K562 (cell line): Measurements from ENCODE around the gene BCL2L1. TPM values are rescaled to one million over a fixed set of nuclear protein-coding genes. Genes with fewer than 3 reads are reported as not detected.

ENCODE experiments used
- CBX3 ChIP-seq, 2 experiments: IDR thresholded peaks; 1 replicate in 1 of 2; 2 replicates in 1 of 2; pipeline ENCODE4 v1.6.1; 2012; ENCODE audit warnings: inconsistent platforms in 2 of 2, low read length in 2 of 2, borderline replicate concordance in 1 of 2, control low read depth in 1 of 2
- CTBP1 ChIP-seq: fragments of 450-650 bp; IDR thresholded peaks from 2 replicates; pipeline ENCODE4 v1.6.1; 2016; ENCODE audit warnings: borderline replicate concordance
- FOSL1 ChIP-seq: fragments of 200-800 bp; sonication (Bioruptor generic); conservative IDR thresholded peaks from 2 replicates; pipeline ENCODE4 v1.6.1; 2016; ENCODE audit warnings: missing genetic modification characterization, missing compliant biosample characterization
- GATAD2A ChIP-seq: fragments of 450-650 bp; IDR thresholded peaks from 2 replicates; pipeline ENCODE4 v1.6.1; 2017
- MEIS2 ChIP-seq: fragments of 450-650 bp; IDR thresholded peaks from 2 replicates; pipeline ENCODE4 v1.6.1; 2014; ENCODE audit warnings: mild to moderate bottlenecking; ENCODE audit not compliant: partially characterized antibody
- NCOA2 ChIP-seq, 2 experiments: fragments of 450-650 bp; IDR thresholded peaks; 2 replicates each; pipeline ENCODE4 v1.6.1; 2018; ENCODE audit warnings: mild to moderate bottlenecking in 2 of 2, moderate library complexity in 1 of 2; ENCODE audit not compliant: partially characterized antibody in 2 of 2
- NFE2 ChIP-seq: IDR thresholded peaks from 2 replicates; pipeline ENCODE4 v1.6.1; 2014; ENCODE audit warnings: antibody characterized with exemption, low read depth
- POLR2B ChIP-seq: fragments of 450-650 bp; IDR thresholded peaks from 2 replicates; pipeline ENCODE4 v1.6.1; 2018; ENCODE audit warnings: low read depth; ENCODE audit not compliant: partially characterized antibody
- PTRF ChIP-seq: fragments of 450-650 bp; IDR thresholded peaks from 2 replicates; pipeline ENCODE4 v1.6.1; 2016; ENCODE audit warnings: mild to moderate bottlenecking, missing genetic modification characterization, missing compliant biosample characterization
- RNF2 ChIP-seq: sonication (generic); IDR thresholded peaks from 2 replicates; pipeline ENCODE4 v1.6.1; 2016
- SAP30 ChIP-seq: fragments of 200-600 bp; sonication (generic); IDR thresholded peaks from 2 replicates; pipeline ENCODE4 v1.6.1; 2012; ENCODE audit warnings: borderline replicate concordance, low read depth, mild to moderate bottlenecking, moderate library complexity, low read length, control low read depth, inconsistent platforms; ENCODE audit not compliant: insufficient read depth, poor library complexity, severe bottlenecking
- SMAD4 ChIP-seq: fragments of 250-450 bp; sonication (Bioruptor Pico); conservative IDR thresholded peaks from 2 replicates; pipeline ENCODE4 v1.8.0; 2021; ENCODE audit warnings: inconsistent platforms, mild to moderate bottlenecking, moderate library complexity
- ZNF197 ChIP-seq: fragments of 200-800 bp; sonication (Bioruptor generic); IDR thresholded peaks from 2 replicates; pipeline ENCODE4 v1.6.1; 2016; ENCODE audit warnings: low read depth, missing genetic modification characterization, missing compliant biosample characterization
- ZNF324 ChIP-seq: fragments of 250-450 bp; sonication (Bioruptor Pico); IDR thresholded peaks from 2 replicates; pipeline ENCODE4 v1.4.0; 2020; ENCODE audit warnings: mild to moderate bottlenecking
- polyA plus RNA-seq, 8 experiments: library from polyadenylated mRNA; depleted of rRNA in 4 of 8; stranded (reverse) in 5 of 8; unstranded in 3 of 8; fragments of >200 nt; fragmentation: Nextera tagmentation in 2 of 8; fragmentation: Illumina TruSeq in 1 of 8; extraction: Ambion mirVana in 2 of 8; extraction: Trizol in 1 of 8; gene quantifications; 2 replicates each; pipeline versions ENCODE4 v1.2.1 to v1.2.3, GENCODE V29; 2011 to 2014; ENCODE audit warnings: inconsistent platforms in 1 of 8, missing spikeins in 1 of 8
- total RNA-seq, 7 experiments: library from RNA; depleted of rRNA in 6 of 7; stranded (reverse); fragments of >200 nt in 6 of 7; fragmentation: Illumina TruSeq in 2 of 7; extraction: Trizol in 2 of 7; gene quantifications; 2 replicates each; pipeline versions ENCODE4 v1.2.1 to v1.2.3, GENCODE V29; 2011 to 2021; ENCODE audit warnings: low replicate concordance in 1 of 7
- TF ChIP-seq, protein P1 (sequence below): fragments of 200-800 bp; sonication (Bioruptor generic); IDR thresholded peaks from 2 replicates; pipeline ENCODE4 v1.6.1; 2017; ENCODE audit warnings: missing genetic modification characterization, missing compliant biosample characterization
- TF ChIP-seq, protein P2 (sequence below): sonication (generic); formaldehyde crosslinking; IDR thresholded peaks from 2 replicates; pipeline ENCODE4 v1.8.0; 2023; ENCODE audit warnings: mild to moderate bottlenecking, missing genetic modification reagents
- TF ChIP-seq, protein P3 (sequence below), 2 experiments: fragments of 450-650 bp; IDR thresholded peaks; 2 replicates each; pipeline ENCODE4 v1.6.1; 2018; ENCODE audit warnings: mild to moderate bottlenecking in 2 of 2, low read depth in 1 of 2; ENCODE audit not compliant: partially characterized antibody in 2 of 2

BCL2L1 gene
- total and polyA plus RNA-seq, 9 of the 15 experiments (the other 6 are each of a cell fraction or from before 2014, with no cell fraction given), result 3.3 to 182 (median 120) TPM

DNA sequence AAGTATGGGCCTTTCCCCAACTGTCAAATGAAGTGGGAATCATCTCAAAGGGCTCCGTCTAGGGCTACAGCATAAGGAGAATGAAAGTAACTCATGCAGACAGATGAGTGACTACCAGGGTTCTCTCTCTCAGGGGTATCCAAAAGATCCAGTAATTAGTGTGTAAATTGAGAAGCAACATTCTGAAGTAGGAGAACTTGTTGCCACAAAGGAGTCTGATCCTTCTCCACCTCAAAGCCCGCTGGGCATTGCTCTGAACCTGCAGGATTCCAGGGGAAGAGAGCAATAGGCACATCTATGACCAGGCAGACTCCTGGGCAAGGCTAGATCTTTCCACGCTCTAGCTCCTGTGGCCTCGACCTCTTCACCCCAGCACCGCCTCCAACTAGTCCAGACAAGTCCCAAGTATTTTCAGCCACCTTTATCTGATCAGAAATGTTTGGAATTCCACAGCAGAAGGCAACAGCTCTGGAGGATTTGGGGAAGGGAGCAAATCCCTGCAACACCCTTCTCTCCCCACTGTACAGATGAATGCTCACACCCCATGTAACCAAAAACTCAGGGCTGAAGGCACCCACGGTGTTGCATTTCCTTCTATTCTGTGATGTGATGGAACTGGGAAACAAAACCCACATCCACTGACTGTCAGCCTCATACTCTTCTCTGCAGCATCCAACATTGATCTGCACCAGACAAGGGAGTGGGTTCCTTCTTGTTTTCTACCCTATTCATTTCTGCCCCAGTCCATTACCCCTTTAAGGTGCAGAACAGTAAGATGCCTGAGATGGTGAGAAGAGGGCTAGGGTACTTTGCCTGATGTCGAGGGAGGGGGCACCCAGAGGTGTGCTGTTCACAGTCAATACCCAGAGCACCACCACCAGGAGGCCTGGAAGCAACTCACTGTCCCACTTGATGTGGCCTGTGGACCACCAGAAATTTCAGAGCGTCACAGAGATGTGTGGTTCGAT lies 44.0 kb downstream of the BCL2L1 start (continued):
- TF ChIP-seq, protein P1, sequence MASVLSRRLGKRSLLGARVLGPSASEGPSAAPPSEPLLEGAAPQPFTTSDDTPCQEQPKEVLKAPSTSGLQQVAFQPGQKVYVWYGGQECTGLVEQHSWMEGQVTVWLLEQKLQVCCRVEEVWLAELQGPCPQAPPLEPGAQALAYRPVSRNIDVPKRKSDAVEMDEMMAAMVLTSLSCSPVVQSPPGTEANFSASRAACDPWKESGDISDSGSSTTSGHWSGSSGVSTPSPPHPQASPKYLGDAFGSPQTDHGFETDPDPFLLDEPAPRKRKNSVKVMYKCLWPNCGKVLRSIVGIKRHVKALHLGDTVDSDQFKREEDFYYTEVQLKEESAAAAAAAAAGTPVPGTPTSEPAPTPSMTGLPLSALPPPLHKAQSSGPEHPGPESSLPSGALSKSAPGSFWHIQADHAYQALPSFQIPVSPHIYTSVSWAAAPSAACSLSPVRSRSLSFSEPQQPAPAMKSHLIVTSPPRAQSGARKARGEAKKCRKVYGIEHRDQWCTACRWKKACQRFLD (CRISPR knock-in tag), result no peak
- TF ChIP-seq FOSL1 (tag) (no peak), RNF2 (no peak), ZNF324 (CRISPR knock-in tag) (no peak), SAP30 (no peak), CBX3 (IDR thresholded peaks at IDR 0.05; ENCODE audit: borderline replicate concordance in 1 of 2, low read length in 2 of 2) (no peak), NFE2 (no peak), PTRF (tag) (no peak), POLR2B (no peak), GATAD2A (no peak), CTBP1 (peak; percentile 30; the same call in 1 of the 2 replicates), SMAD4 (CRISPR knock-in tag) (0 out of 2 replicates have a peak, but pooled peaks have one; percentile 20), NCOA2 (IDR thresholded peaks at IDR 0.05; ENCODE audit: partially characterized antibody in 2 of 2) (no peak), MEIS2 (no peak), ZNF197 (no peak)
- TF ChIP-seq, protein P2, sequence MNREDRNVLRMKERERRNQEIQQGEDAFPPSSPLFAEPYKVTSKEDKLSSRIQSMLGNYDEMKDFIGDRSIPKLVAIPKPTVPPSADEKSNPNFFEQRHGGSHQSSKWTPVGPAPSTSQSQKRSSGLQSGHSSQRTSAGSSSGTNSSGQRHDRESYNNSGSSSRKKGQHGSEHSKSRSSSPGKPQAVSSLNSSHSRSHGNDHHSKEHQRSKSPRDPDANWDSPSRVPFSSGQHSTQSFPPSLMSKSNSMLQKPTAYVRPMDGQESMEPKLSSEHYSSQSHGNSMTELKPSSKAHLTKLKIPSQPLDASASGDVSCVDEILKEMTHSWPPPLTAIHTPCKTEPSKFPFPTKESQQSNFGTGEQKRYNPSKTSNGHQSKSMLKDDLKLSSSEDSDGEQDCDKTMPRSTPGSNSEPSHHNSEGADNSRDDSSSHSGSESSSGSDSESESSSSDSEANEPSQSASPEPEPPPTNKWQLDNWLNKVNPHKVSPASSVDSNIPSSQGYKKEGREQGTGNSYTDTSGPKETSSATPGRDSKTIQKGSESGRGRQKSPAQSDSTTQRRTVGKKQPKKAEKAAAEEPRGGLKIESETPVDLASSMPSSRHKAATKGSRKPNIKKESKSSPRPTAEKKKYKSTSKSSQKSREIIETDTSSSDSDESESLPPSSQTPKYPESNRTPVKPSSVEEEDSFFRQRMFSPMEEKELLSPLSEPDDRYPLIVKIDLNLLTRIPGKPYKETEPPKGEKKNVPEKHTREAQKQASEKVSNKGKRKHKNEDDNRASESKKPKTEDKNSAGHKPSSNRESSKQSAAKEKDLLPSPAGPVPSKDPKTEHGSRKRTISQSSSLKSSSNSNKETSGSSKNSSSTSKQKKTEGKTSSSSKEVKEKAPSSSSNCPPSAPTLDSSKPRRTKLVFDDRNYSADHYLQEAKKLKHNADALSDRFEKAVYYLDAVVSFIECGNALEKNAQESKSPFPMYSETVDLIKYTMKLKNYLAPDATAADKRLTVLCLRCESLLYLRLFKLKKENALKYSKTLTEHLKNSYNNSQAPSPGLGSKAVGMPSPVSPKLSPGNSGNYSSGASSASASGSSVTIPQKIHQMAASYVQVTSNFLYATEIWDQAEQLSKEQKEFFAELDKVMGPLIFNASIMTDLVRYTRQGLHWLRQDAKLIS (CRISPR knock-in tag), result no peak
- TF ChIP-seq, protein P3, sequence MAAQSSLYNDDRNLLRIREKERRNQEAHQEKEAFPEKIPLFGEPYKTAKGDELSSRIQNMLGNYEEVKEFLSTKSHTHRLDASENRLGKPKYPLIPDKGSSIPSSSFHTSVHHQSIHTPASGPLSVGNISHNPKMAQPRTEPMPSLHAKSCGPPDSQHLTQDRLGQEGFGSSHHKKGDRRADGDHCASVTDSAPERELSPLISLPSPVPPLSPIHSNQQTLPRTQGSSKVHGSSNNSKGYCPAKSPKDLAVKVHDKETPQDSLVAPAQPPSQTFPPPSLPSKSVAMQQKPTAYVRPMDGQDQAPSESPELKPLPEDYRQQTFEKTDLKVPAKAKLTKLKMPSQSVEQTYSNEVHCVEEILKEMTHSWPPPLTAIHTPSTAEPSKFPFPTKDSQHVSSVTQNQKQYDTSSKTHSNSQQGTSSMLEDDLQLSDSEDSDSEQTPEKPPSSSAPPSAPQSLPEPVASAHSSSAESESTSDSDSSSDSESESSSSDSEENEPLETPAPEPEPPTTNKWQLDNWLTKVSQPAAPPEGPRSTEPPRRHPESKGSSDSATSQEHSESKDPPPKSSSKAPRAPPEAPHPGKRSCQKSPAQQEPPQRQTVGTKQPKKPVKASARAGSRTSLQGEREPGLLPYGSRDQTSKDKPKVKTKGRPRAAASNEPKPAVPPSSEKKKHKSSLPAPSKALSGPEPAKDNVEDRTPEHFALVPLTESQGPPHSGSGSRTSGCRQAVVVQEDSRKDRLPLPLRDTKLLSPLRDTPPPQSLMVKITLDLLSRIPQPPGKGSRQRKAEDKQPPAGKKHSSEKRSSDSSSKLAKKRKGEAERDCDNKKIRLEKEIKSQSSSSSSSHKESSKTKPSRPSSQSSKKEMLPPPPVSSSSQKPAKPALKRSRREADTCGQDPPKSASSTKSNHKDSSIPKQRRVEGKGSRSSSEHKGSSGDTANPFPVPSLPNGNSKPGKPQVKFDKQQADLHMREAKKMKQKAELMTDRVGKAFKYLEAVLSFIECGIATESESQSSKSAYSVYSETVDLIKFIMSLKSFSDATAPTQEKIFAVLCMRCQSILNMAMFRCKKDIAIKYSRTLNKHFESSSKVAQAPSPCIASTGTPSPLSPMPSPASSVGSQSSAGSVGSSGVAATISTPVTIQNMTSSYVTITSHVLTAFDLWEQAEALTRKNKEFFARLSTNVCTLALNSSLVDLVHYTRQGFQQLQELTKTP (IDR thresholded peaks at IDR 0.05; ENCODE audit: low read depth in 1 of 2, partially characterized antibody in 2 of 2), result no peak
